Measurements from ENCODE around the gene TMEM50A. TPM values are rescaled to one million over a fixed set of nuclear protein-coding genes. Genes with fewer than 3 reads are reported as not detected.
"Not testable (repeated sequence)": the region's sequence is repeated elsewhere in the genome, so short reads cannot be mapped to it uniquely, and the experiment has no call there.

The TMEM50A gene
- total and polyA plus RNA-seq, 2 of the 13 experiments (the other 11 are each of a cell fraction or from before 2014, with no cell fraction given): 51.2 to 61.2 TPM

- FAIRE-seq; BruUV-seq (replicated peaks); intact Hi-C loops (cut with micrococcal nuclease; ENCODE audit: unreplicated experiment); H3K4me2 ChIP-seq (ENCODE audit: low read depth, low read length); in situ Hi-C loops (cut with HindIII; ENCODE audit: extremely low pct_ligation_motif_present, low pct_unique_long_range_greater_than_20kb); H3K4me1 ChIP-seq (ENCODE audit: insufficient read depth, low read length); H3K9me3 ChIP-seq (ENCODE audit: low read length); H4K20me1 ChIP-seq (ENCODE audit: insufficient read depth, low read length); H3K9ac ChIP-seq (ENCODE audit: insufficient read depth, low read depth, low read length); CTCF ChIA-PET (ENCODE audit: low intra/inter-chr PET ratio, low total read pairs); POLR2A ChIA-PET; H3K27ac ChIP-seq (ENCODE audit: extremely low read length, insufficient read depth, low read length); H2AFZ ChIP-seq (ENCODE audit: low read length); DNase-seq (ENCODE audit: low spot score); H3K4me3 ChIP-seq (replicated peaks in 1 of 3; ENCODE audit: insufficient read depth in 1 of 3, low read depth in 2 of 3, low read length in 3 of 3); H3K79me2 ChIP-seq (ENCODE audit: insufficient read depth, low read length); H3K27me3 ChIP-seq (ENCODE audit: control insufficient read depth in 1 of 2, insufficient read depth in 2 of 2, low read length in 2 of 2); H3K36me3 ChIP-seq (replicated peaks in 1 of 2; ENCODE audit: control insufficient read depth in 1 of 2, insufficient read depth in 2 of 2, low read length in 2 of 2); ATAC-seq: not testable (repeated sequence)
- WGBS (ENCODE audit: low lambda C conversion rate): 64% methylated on average over 7 of the region's 7 CpGs
Observed at GRCh38 chr1:25371757-25372156, 33.6 kb downstream of the TMEM50A start.

GRCh38 chr1:25378367-25378766 lies 40.2 kb downstream of the TMEM50A start:
- H2AFZ ChIP-seq (ENCODE audit: low read length); H3K4me2 ChIP-seq (ENCODE audit: low read depth, low read length); H3K9ac ChIP-seq (ENCODE audit: insufficient read depth, low read depth, low read length); POLR2A ChIA-PET; H3K79me2 ChIP-seq (ENCODE audit: insufficient read depth, low read length); H3K9me3 ChIP-seq (ENCODE audit: low read length); intact Hi-C loops (cut with micrococcal nuclease; ENCODE audit: unreplicated experiment); CTCF ChIA-PET (ENCODE audit: low intra/inter-chr PET ratio, low total read pairs); FAIRE-seq; H4K20me1 ChIP-seq (ENCODE audit: insufficient read depth, low read length); ATAC-seq; H3K4me1 ChIP-seq (ENCODE audit: insufficient read depth, low read length); H3K4me3 ChIP-seq (replicated peaks in 1 of 3; ENCODE audit: insufficient read depth in 1 of 3, low read depth in 2 of 3, low read length in 3 of 3); H3K27me3 ChIP-seq (ENCODE audit: control insufficient read depth in 1 of 2, insufficient read depth in 2 of 2, low read length in 2 of 2); H3K36me3 ChIP-seq (replicated peaks in 1 of 2; ENCODE audit: control insufficient read depth in 1 of 2, insufficient read depth in 2 of 2, low read length in 2 of 2); H3K27ac ChIP-seq (ENCODE audit: extremely low read length, insufficient read depth, low read length); DNase-seq (ENCODE audit: low spot score); in situ Hi-C loops (cut with HindIII; ENCODE audit: extremely low pct_ligation_motif_present, low pct_unique_long_range_greater_than_20kb); BruUV-seq (replicated peaks): not testable (repeated sequence)
- 16% methylated on average over 3 of the region's 3 CpGs for WGBS (ENCODE audit: low lambda C conversion rate)

GRCh38 chr1:25382543-25382942 lies 44.4 kb downstream of the TMEM50A start:
- BruUV-seq (replicated peaks); intact Hi-C loops (cut with micrococcal nuclease; ENCODE audit: unreplicated experiment): not testable (repeated sequence)

GRCh38 chr1:25383090-25383489 lies 45.0 kb downstream of the TMEM50A start:
- BruUV-seq (replicated peaks); H3K79me2 ChIP-seq (ENCODE audit: insufficient read depth, low read length); intact Hi-C loops (cut with micrococcal nuclease; ENCODE audit: unreplicated experiment); H3K9me3 ChIP-seq (ENCODE audit: low read length); H3K4me2 ChIP-seq (ENCODE audit: low read depth, low read length); in situ Hi-C loops (cut with HindIII; ENCODE audit: extremely low pct_ligation_motif_present, low pct_unique_long_range_greater_than_20kb); H4K20me1 ChIP-seq (ENCODE audit: insufficient read depth, low read length); H3K9ac ChIP-seq (ENCODE audit: insufficient read depth, low read depth, low read length); H3K27ac ChIP-seq (ENCODE audit: extremely low read length, insufficient read depth, low read length); H3K4me3 ChIP-seq (replicated peaks in 1 of 3; ENCODE audit: insufficient read depth in 1 of 3, low read depth in 2 of 3, low read length in 3 of 3); CTCF ChIA-PET (ENCODE audit: low intra/inter-chr PET ratio, low total read pairs); H3K4me1 ChIP-seq (ENCODE audit: insufficient read depth, low read length); H3K27me3 ChIP-seq (ENCODE audit: control insufficient read depth in 1 of 2, insufficient read depth in 2 of 2, low read length in 2 of 2); H2AFZ ChIP-seq (ENCODE audit: low read length); H3K36me3 ChIP-seq (replicated peaks in 1 of 2; ENCODE audit: control insufficient read depth in 1 of 2, insufficient read depth in 2 of 2, low read length in 2 of 2); FAIRE-seq; POLR2A ChIA-PET; DNase-seq (ENCODE audit: low spot score); ATAC-seq: not testable (repeated sequence)
- WGBS (ENCODE audit: low lambda C conversion rate): 5% methylated on average over 1 of the region's 1 CpG

More at GRCh38 chr1:25382543-25382942, 44.4 kb downstream of the TMEM50A start:
- H3K9ac ChIP-seq (ENCODE audit: insufficient read depth, low read depth, low read length); in situ Hi-C loops (cut with HindIII; ENCODE audit: extremely low pct_ligation_motif_present, low pct_unique_long_range_greater_than_20kb); H3K4me3 ChIP-seq (replicated peaks in 1 of 3; ENCODE audit: insufficient read depth in 1 of 3, low read depth in 2 of 3, low read length in 3 of 3); FAIRE-seq; H3K4me2 ChIP-seq (ENCODE audit: low read depth, low read length); H3K79me2 ChIP-seq (ENCODE audit: insufficient read depth, low read length); H3K27me3 ChIP-seq (ENCODE audit: control insufficient read depth in 1 of 2, insufficient read depth in 2 of 2, low read length in 2 of 2); H3K9me3 ChIP-seq (ENCODE audit: low read length); DNase-seq (ENCODE audit: low spot score); CTCF ChIA-PET (ENCODE audit: low intra/inter-chr PET ratio, low total read pairs); POLR2A ChIA-PET; H4K20me1 ChIP-seq (ENCODE audit: insufficient read depth, low read length); H3K36me3 ChIP-seq (replicated peaks in 1 of 2; ENCODE audit: control insufficient read depth in 1 of 2, insufficient read depth in 2 of 2, low read length in 2 of 2); H3K4me1 ChIP-seq (ENCODE audit: insufficient read depth, low read length); ATAC-seq; H2AFZ ChIP-seq (ENCODE audit: low read length); H3K27ac ChIP-seq (ENCODE audit: extremely low read length, insufficient read depth, low read length): not testable (repeated sequence)
- WGBS (ENCODE audit: low lambda C conversion rate): 33% methylated on average over 1 of the region's 1 CpG
